DMS 273 (cell line): Measurements from ENCODE around the gene C9orf78.

Source experiments
- DNase-seq: peaks from one replicate; lab custom pipeline; 2025; ENCODE audit not compliant: unreplicated experiment; lab: John Stamatoyannopoulos, UW

The C9orf78 gene

DNA sequence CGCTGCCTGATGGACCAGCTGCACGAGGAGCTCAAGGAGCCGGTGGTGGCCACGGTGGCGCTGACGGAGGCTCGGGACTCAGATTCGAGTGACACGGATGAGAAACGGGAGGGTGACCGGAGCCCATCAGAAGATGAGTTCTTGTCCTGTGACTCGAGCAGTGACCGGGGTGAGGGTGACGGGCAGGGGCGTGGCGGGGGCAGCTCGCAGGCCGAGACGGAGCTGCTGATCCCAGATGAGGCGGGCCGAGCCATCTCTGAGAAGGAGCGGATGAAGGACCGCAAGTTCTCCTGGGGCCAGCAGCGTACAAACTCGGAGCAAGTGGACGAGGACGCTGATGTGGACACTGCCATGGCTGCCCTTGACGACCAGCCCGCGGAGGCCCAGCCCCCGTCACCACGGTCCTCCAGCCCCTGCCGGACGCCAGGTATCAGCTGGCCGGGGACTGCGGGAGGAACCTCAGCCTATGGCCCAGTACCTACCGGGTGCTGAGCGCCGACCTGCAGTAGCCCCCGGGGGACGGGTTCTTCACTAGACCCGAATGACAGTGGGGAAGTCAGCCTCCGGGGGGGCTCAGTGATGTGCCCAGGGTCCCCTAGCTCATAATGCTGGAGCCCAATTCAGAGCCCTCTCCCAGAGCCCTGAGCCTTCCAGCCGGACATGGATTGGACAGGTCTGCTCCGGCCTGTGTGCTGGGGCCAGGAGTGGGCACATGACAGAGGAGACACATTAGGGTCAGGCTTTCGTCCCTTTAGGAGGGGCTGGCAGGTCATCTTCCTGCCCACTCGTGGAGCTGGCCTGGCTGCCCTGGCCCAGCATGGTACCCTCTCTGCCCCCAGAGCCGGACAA is 33.2 kb upstream of the C9orf78 start:
- DNase-seq = no peak

DNA sequence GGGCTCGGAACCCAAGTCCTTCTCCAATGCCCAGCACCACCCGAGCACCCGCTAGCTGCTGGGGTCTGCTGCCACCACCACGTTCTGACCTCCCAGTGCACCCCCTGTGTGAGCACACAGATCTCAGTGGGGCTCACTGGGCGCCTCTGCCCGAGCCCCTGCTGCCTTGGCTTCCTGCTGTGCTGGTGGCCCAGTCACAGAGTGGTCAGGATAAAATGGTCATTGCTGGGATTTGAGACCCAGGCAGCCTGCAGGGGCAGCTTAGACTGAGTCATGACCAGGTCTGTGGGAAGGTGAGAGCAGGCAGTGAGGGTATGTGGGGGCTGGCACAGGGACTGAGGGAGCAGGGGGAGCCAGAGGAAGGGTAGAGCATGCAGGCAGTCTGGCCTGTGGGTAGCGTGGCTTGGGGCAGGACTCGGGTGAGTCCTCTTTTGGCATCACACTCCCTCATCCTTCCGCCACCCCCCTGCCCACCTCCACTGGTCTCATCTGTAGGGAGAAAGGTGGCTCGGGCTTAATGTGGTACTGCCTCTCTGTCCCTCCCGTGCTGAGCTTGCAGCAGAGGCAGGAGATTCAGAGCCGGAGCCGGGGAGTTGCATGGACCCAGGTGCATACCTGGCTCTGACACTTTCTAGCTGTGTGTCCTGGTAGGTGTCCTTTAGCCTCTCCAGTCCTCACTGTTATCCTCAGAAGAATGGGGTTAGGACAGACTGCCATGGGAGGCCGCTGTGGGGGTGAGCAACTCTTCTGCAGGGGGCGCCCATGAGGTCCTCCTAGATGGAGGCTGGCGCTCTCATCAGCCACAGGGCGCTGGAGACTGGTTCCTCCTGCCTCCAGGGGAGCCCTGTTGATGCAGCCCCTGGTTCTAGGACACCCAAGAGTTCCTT is 32.3 kb upstream of the C9orf78 start:
- no peak for DNase-seq

DNA sequence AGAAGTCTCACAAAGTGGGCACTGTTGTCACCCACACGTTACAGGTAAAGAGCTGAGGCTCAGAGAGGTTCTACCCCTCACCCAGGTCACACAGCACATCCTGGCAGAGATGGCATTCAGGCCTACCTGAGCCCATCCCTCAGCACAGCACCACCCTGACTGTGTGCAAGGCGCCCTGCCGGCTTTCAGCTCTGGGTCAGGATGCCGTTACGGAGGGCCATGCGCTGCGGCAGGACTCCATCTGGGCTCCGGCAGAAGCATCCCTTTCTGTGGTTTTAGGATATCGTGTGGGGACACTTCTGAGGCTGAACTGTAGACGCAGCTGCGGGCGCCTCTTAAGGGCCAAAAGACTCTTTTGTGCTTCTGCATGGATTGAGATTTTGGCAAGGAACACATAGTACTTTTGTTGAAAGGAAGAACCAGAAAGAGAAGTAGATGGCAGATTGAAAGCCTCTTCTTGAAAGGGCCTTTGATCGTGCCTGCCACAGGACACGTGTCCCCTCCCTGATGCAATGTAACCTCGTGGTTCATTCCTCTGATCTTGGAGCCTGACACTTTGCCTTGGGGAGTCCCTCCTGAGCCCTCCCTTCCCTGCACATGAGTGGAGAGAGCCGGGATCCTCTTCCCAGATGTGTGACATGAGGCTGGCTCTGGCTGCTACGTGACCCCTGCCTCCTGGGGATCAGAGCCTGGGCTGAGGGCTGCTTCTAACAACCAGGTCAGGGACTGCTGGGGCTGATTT is 31.5 kb upstream of the C9orf78 start:
- DNase-seq = no peak

DNA sequence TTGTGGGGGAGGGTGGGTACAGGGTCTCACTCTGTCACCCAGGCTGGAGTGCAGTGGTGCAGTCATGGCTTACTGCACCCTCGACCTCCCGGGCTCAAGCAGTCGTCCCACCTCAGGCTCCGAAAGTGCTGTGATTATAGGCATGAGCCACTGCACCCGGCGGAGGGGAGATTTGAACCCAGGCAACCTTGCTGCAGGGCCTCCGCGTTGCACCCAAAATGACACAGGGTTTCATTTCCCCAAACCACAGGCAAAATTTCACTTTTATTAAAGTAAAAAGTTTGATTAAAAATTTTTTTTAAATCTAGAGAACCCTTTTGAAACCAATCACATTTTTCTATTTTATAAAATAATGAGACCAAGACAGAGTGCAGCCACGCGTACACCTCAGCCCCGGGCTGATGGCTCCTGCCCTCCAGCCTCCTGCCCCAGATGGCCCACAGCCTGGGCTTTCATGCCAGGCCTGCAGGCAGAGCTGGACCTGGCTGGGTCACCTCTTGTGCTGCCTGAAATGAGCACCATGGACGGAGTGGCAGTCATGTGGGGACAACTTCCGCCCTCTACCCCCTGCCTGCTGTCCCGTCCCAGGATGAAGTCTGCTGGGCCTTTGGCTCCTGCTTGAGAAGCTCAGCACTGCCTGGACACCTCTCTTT is 30.7 kb upstream of the C9orf78 start:
- DNase-seq = no peak

DNA sequence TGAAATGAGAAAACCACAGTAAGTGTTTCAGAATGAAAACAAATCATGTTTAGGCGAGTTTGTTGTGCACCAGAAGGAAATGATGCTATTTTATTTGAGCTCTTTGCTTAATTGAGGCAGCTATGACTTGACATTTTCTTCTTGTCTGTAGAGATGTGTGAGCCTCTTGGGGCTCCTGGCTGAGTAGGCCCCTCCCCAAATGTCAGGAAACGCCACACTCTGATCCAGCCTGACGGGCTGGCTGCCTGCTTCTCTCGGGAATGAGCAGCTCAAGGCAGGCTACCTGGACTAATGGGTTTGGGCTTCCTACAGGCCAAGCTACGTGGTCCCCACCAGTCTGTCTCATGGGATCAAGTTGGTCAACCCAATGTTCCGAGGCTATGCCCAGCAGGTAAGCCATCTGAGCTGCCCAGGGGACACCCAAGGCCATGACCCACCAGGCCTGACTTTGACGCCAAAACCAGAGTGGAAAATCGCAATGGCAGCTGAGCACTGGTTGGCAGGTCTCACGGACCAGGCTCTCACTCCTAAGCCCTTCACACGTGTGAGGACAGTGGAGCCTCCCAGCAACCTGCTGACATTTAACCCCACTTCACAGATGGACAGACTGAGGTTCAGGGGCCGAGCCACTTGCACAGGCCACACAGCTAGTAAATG is 30.0 kb upstream of the C9orf78 start:
- no peak for DNase-seq

DNA sequence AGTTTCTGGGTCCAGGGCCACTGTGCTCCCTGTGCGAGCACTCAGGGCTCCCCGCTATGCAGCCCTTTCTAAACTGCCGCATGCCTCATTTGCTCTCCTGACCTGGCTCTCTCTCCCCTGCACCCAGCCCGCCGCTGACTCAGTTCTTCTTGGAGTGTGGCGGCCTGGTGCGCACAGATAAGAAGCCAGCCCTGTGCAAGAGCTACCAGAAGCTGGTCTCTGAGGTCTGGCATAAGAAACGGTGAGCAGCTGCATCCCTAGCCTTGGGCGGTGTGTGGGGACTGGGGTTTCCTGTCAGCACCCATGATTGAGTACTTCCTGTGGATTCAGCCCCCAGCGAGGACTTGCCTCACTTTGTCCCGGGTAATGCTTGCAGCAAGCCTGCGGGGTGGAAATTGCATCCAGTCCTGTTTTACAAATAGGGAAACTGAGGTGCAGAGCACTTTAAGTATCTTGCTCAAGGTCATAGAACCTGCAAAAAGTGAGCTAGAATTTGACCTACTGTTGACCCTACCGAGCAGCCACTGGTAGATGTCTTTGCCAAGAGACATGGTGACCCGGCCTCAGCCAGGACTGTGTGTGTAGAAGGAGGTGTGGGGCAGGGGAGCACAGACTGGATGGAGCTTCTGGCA is 28.1 kb upstream of the C9orf78 start:
- DNase-seq = no peak

DNA sequence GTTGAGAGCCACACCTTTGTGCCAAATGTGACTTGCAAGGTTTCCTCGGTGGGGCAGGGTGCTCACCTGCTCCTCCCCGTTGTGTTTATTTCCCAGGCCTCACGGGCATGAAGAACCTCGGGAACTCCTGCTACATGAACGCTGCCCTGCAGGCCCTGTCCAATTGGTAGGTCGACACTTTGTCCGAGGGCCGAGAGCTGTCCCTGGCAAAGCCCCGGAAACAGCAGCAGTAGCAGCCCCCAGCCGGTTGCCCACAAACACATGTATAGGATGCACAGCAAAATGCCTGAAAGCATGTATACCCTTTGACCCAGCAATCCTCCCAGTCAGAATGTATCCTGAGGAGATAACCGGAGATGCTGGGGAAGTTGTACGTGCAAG is 26.4 kb upstream of the C9orf78 start:
- DNase-seq = no peak

DNA sequence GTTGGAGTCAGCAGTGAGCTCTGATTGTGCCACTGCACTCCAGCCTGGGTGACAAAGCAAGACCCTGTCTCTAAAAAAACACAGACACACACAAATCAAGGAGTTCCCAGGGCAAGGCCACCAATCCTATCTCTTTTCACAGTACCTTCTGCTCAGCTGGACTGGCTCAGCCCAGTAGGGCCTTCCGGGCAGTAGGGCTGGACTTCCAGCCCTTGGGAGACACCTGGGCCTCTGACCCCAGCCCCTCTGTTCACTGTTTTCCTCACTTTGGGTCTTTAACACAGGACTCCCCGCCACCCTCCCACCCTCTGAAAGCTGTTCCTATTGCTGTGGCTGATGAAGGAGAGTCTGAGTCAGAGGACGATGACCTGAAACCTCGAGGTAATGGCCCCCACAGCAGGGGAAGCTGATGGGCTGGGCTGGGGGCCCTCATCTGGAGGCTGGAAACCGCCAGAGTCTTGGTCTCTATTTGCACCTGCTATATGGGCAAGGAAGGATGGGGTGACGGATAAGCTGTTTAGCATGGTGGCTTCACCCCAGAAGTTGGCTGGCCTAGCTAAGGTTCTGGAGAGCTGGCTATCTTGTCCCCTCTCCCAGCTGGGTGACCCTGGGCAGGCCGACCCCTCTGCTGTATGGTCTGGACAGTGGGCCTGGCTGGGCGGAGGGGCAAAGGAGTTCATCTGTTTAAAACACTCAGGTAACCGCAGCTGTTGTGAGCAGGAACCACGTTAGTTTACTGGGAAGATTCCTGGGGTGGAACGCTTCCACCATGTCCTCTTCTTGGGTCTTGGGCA is 25.8 kb upstream of the C9orf78 start:
- DNase-seq = no peak

DNA sequence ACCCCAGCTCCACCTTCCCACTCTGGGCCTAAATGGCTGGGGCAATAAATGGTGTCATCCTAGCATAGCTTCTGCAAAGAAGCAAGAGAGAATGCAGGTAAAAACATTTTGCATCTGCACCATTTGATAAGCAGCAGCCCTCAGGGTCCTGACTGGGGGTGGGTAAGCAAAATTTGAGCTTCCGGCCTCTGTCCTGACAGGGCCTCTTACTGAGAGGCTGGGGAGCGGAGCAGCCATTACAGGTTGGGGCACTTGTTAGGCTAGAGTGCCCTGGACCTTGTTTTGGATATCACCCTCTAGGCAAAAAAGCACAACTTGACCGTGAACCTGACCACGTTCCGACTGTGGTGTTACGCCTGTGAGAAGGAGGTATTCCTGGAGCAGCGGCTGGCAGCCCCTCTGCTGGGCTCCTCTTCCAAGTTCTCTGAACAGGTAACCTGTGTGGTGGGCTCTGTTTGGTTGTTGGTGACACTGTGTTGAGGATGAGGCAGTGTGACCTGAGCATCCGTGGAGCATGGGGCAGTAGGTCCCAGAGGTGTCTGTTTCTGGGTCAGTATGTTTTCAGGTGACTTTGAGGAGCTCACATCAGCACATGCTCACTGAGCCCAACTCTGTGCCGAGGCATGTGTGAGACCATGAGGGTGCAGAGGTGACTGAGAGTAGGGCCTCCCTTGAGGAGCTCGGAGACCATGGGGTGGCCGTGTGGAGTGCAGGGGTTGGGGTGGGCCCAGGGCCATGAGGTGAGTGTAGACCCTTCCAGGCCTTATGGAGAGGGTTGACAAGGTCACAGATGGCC is 23.3 kb upstream of the C9orf78 start:
- DNase-seq = no peak

DNA sequence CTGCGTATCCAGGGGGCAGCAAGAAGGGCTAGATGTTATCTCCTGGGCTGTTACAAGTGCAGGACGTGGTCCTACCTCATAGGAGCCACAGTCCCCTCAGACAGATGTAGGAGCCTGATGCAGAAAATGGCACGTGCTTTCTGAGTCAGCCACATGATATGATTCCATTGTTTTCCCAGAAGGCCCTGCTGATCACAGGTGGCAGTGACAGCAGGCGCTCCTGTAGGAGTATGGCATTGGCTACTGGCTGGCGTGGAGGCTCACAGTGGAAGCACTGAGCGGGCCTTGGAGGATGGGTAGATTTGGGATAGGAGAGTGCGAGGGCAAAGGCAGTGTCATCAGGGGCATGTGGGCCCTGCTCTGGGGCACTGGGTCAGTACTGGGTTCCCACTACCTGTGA is 22.1 kb upstream of the C9orf78 start:
- DNase-seq = no peak

DNA sequence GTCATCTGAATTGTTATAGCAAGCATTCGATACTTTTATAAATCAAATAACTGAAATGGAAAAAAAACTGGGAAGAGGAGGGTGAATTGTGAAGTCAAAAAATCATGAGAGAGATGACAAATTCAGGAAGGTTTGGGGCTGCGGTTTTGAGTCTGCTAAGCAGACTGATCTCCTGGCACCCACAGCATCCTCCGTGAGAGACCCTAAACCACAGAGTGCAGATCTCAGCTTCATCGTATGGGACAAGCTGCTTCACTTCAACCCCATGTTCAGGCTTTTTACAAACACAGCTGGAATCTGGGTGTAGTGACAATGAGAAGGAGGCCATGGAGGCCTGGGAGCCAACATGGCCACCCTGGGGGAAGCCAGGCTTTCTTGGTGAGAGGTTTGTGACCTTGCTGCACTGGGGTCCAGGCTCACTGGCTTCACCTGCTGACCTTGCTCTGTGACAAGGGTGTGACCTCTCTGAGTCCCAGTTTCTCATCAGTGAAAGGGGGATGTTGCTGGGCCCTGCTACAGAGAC is 19.6 kb upstream of the C9orf78 start:
- no peak for DNase-seq

DNA sequence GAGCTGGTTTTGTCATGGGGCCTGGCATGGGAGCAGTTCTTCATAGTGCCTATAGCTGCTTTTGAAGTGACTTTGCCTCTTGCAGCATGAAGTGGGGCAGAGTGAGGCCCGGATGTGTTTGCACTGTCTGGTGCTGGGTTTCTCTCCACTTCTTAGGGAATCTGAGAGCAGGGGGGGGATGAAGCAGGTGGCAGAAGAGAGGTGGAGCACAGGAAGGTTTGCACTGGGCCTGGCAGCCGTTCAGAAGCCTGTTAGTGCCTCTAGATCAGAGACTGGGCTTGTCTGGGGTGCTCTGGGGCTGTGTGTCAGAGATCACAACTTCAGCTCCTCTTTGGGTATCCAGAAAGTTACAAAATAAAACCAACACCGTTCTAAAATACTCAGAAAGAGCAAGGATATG is 18.5 kb upstream of the C9orf78 start:
- DNase-seq = no peak

DNA sequence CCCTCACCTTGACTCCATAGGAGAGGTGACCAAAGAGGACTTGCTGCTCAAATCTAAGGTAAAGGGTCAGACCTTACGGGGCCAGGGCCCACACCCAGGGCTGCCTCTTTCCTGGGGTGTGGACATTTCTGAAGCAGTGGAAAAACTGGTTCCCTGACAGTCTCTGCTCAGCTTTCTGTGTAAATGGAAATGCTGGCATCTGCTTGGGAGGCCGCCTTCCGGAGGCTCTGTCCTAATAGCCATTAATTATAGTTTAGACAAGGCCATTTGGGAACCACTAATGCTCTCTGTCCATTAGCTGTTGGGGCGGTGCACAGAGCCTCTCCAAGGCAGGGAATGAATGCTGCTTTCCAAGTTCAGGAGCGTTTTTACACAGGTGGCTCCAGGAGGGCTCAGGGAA is 17.5 kb upstream of the C9orf78 start:
- DNase-seq = no peak

DNA sequence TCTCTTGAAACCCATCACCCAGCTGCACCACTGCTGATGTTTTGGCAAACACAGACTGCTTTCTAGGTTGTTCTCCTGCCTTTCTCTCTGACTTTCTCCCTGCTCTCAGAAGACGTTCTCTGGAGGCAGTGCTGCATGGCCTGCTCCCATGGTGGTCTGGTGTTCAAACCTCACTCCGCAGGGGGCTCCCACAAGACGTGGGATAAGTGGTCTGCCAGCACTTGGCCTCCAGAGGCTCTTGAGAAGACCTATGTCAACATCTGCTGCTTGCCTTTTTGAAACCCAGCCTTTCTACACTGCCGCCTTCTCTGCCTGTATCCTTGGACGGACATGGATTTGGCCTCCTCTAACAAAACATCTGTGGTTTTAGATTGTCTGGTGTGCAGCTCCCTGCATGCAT is 16.7 kb upstream of the C9orf78 start:
- DNase-seq = no peak

DNA sequence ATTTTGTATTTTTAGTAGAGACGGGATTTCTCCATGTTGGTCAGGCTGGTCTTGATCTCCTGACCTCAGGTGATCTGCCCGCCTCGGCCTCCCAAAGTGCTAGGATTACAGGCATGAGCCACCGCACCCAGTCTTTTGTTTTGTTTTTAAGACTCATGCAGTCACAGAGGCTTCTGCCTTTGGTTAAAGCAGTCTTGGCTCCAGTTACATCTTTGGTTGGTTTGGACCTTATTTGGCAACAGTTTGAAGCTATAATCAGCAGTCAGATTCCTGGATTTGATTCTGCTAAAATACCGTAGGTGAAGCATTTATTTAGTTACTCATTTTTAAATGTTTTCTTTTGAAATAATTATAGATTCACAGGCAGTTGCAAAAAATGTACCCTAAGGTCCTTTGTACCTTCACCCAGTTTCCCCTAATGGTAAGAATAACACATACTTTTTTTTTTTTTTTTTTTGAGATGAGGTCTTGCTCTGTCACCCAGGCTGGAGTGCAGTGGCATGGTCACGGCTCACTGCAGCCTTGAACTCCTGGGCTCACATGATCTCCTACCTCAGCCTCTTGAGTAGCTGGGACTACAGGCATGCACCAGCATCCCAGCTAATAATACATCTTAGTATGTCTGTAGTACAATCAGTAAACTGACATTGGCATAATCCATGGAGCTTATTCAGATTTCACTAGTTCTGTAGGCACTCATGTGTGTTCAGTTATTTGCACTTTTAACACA is 15.9 kb upstream of the C9orf78 start:
- no peak for DNase-seq

DNA sequence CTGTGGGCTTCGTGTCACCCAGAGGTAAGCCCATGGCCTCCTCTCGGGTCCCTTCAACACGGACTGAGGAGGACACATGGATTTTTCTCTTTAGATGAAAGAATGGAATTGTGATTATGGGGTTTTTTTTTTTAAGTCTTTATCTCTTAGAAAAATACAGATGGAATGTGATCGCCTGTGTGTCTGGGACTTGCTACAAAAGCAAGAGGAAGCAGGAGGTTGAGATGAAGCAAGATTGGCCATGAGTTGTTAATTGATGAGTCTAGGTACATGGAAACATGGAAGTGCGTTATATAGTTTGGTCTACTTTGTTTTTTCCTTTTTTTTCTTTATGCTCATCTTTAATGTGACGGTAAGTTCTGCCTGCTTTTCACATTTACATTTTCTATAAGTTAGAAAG is 14.8 kb upstream of the C9orf78 start:
- DNase-seq = no peak

DNA sequence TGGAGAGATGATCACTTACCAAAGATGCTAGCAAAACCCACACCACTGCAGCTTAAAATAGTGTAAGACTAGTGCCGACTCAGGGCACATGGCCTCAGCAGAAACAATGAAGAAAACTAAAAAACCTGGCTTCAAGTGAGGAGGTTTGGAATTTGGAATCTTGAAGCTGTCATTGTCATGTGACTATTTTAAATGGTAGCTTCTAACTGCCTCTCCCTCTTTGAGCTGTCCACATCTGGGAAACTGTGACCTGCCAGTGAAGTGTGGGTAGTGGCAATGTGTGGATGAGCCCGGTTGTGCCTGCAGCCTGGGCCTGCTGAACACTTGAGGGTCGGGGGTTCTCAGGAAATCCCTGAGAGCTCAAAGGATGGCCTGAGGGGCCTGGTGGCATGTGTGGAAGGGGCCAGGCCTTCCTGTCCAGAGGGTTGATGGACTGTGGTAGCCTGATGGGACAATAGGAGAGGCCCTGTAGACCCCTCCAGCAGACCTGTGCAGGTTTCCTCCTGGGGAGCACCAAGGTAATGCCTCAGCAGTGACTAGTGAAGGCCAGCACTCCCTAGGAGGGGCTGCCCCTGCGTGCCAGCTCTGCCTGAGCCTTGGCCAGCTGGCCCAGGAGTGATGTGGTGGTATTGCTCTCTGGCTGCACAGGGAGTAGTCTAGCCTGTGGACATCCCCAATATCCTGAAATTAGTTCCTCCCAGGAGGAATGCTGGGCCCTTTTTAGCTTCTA is 13.8 kb upstream of the C9orf78 start:
- no peak for DNase-seq
